ENCODE measurements around the gene RAD51B.
A peak's percentile ranks its signal among the peaks of the same experiment; 100 is the strongest.
"Not testable (repeated sequence)": the region's sequence is repeated elsewhere in the genome, so short reads cannot be mapped to it uniquely, and the experiment has no call there.

The RAD51B gene

GRCh38 chr14:68105816-68106215 lies 286.2 kb downstream of the RAD51B start:
- no peak for FAIRE-seq
- DNase-seq (ENCODE audit: insufficient read length, low spot score) = no peak
- TF ChIP-seq TAF1 (IDR thresholded peaks at IDR 0.05; ENCODE audit: low read depth, low read length) = no peak
- TF ChIP-seq PAX5 (IDR thresholded peaks at IDR 0.05; ENCODE audit: insufficient read depth, low read length, severe bottlenecking) = no peak
- TF ChIP-seq POLR2A (IDR thresholded peaks at IDR 0.05; ENCODE audit: low read depth, low read length) = no peak
- no peak for TF ChIP-seq POU2F2 (IDR thresholded peaks at IDR 0.05; ENCODE audit: low read depth, low read length)
- TF ChIP-seq SPI1 (IDR thresholded peaks at IDR 0.05; ENCODE audit: low read depth, low read length) = no peak
- no peak for TF ChIP-seq POLR2AphosphoS5 (IDR thresholded peaks at IDR 0.05; ENCODE audit: low read depth, low read length)

- no peak for DNase-seq (ENCODE audit: insufficient read length, low spot score)
- no peak for TF ChIP-seq POLR2AphosphoS5 (IDR thresholded peaks at IDR 0.05; ENCODE audit: low read depth, low read length)
- TF ChIP-seq PAX5 (IDR thresholded peaks at IDR 0.05; ENCODE audit: insufficient read depth, low read length, severe bottlenecking) = no peak
- no peak for TF ChIP-seq TAF1 (IDR thresholded peaks at IDR 0.05; ENCODE audit: low read depth, low read length)
- TF ChIP-seq POU2F2 (IDR thresholded peaks at IDR 0.05; ENCODE audit: low read depth, low read length) = no peak
- no peak for TF ChIP-seq POLR2A (IDR thresholded peaks at IDR 0.05; ENCODE audit: low read depth, low read length)
- TF ChIP-seq SPI1 (IDR thresholded peaks at IDR 0.05; ENCODE audit: low read depth, low read length) = no peak
- no peak for FAIRE-seq
Measured at GRCh38 chr14:68106456-68106855, 286.9 kb downstream of the RAD51B start.

- no peak for DNase-seq (ENCODE audit: insufficient read length, low spot score)
- FAIRE-seq = no peak
- no peak for TF ChIP-seq POLR2AphosphoS5 (IDR thresholded peaks at IDR 0.05; ENCODE audit: low read depth, low read length)
- TF ChIP-seq PAX5 (IDR thresholded peaks at IDR 0.05; ENCODE audit: insufficient read depth, low read length, severe bottlenecking) = no peak
- no peak for TF ChIP-seq SPI1 (IDR thresholded peaks at IDR 0.05; ENCODE audit: low read depth, low read length)
- no peak for TF ChIP-seq POU2F2 (IDR thresholded peaks at IDR 0.05; ENCODE audit: low read depth, low read length)
- TF ChIP-seq POLR2A (IDR thresholded peaks at IDR 0.05; ENCODE audit: low read depth, low read length) = no peak
- TF ChIP-seq TAF1 (IDR thresholded peaks at IDR 0.05; ENCODE audit: low read depth, low read length) = no peak
Measured at GRCh38 chr14:68106905-68107304, 287.3 kb downstream of the RAD51B start.

GRCh38 chr14:68109132-68109900 lies 289.7 kb downstream of the RAD51B start:
- FAIRE-seq = peak; percentile 56
- no peak for DNase-seq (ENCODE audit: insufficient read length, low spot score)
- no peak for TF ChIP-seq POLR2AphosphoS5 (IDR thresholded peaks at IDR 0.05; ENCODE audit: low read depth, low read length)
- no peak for TF ChIP-seq TAF1 (IDR thresholded peaks at IDR 0.05; ENCODE audit: low read depth, low read length)
- TF ChIP-seq SPI1 (IDR thresholded peaks at IDR 0.05; ENCODE audit: low read depth, low read length) = no peak
- TF ChIP-seq PAX5 (IDR thresholded peaks at IDR 0.05; ENCODE audit: insufficient read depth, low read length, severe bottlenecking) = no peak
- TF ChIP-seq POLR2A (IDR thresholded peaks at IDR 0.05; ENCODE audit: low read depth, low read length) = no peak
- no peak for TF ChIP-seq POU2F2 (IDR thresholded peaks at IDR 0.05; ENCODE audit: low read depth, low read length)

GRCh38 chr14:68111097-68111852 lies 291.7 kb downstream of the RAD51B start:
- FAIRE-seq (peak; percentile 9), DNase-seq (ENCODE audit: insufficient read length, low spot score) (no peak)
- no peak for TF ChIP-seq POLR2A (IDR thresholded peaks at IDR 0.05; ENCODE audit: low read depth, low read length)
- no peak for TF ChIP-seq TAF1 (IDR thresholded peaks at IDR 0.05; ENCODE audit: low read depth, low read length)
- TF ChIP-seq PAX5 (IDR thresholded peaks at IDR 0.05; ENCODE audit: insufficient read depth, low read length, severe bottlenecking) = no peak
- TF ChIP-seq SPI1 (IDR thresholded peaks at IDR 0.05; ENCODE audit: low read depth, low read length) = no peak
- no peak for TF ChIP-seq POU2F2 (IDR thresholded peaks at IDR 0.05; ENCODE audit: low read depth, low read length)
- TF ChIP-seq POLR2AphosphoS5 (IDR thresholded peaks at IDR 0.05; ENCODE audit: low read depth, low read length) = no peak

- FAIRE-seq (no peak), DNase-seq (ENCODE audit: insufficient read length, low spot score) (no peak)
- TF ChIP-seq POU2F2 (IDR thresholded peaks at IDR 0.05; ENCODE audit: low read depth, low read length) (no peak), SPI1 (IDR thresholded peaks at IDR 0.05; ENCODE audit: low read depth, low read length) (no peak), POLR2AphosphoS5 (IDR thresholded peaks at IDR 0.05; ENCODE audit: low read depth, low read length) (no peak), PAX5 (IDR thresholded peaks at IDR 0.05; ENCODE audit: insufficient read depth, low read length, severe bottlenecking) (no peak), TAF1 (IDR thresholded peaks at IDR 0.05; ENCODE audit: low read depth, low read length) (no peak), POLR2A (IDR thresholded peaks at IDR 0.05; ENCODE audit: low read depth, low read length) (no peak)
Measured at GRCh38 chr14:68111853-68112270, 292.3 kb downstream of the RAD51B start.

- no peak for TF ChIP-seq POLR2A (IDR thresholded peaks at IDR 0.05; ENCODE audit: low read depth, low read length)
- TF ChIP-seq PAX5 (IDR thresholded peaks at IDR 0.05; ENCODE audit: insufficient read depth, low read length, severe bottlenecking) = no peak
- no peak for TF ChIP-seq SPI1 (IDR thresholded peaks at IDR 0.05; ENCODE audit: low read depth, low read length)
- no peak for TF ChIP-seq POU2F2 (IDR thresholded peaks at IDR 0.05; ENCODE audit: low read depth, low read length)
- no peak for TF ChIP-seq POLR2AphosphoS5 (IDR thresholded peaks at IDR 0.05; ENCODE audit: low read depth, low read length)
- no peak for TF ChIP-seq TAF1 (IDR thresholded peaks at IDR 0.05; ENCODE audit: low read depth, low read length)
Measured at GRCh38 chr14:68112442-68112841, 292.9 kb downstream of the RAD51B start.

GRCh38 chr14:68113343-68113930 lies 293.9 kb downstream of the RAD51B start:
- FAIRE-seq = no peak
- no peak for DNase-seq (ENCODE audit: insufficient read length, low spot score)
- TF ChIP-seq POU2F2 (IDR thresholded peaks at IDR 0.05; ENCODE audit: low read depth, low read length) = no peak

More at GRCh38 chr14:68112442-68112841, 292.9 kb downstream of the RAD51B start:
- DNase-seq (ENCODE audit: insufficient read length, low spot score) (no peak), FAIRE-seq (no peak)

GRCh38 chr14:68115952-68116351 lies 296.4 kb downstream of the RAD51B start:
- DNase-seq (ENCODE audit: insufficient read length, low spot score); FAIRE-seq: not testable (repeated sequence)

All from GM12891 (cell line).